Amniotic epithelial cell (primary cell): ENCODE measurements around the gene FBXO7.

Experiments used
- DNase-seq: peaks from one replicate; pipeline ENCODE4 v3.0.0-alpha.2; 2010; ENCODE audit warnings: low read depth

Gene FBXO7

GRCh38 chr22:32531931-32532819 is 57.6 kb downstream of the FBXO7 start:
- DNase-seq = peak; percentile 36

GRCh38 chr22:32532820-32533128 is 58.2 kb downstream of the FBXO7 start:
- DNase-seq = no peak

- peak; percentile 3 for DNase-seq
Observed at GRCh38 chr22:32533265-32534111, 58.9 kb downstream of the FBXO7 start.

GRCh38 chr22:32534252-32535235 is 59.9 kb downstream of the FBXO7 start:
- DNase-seq = no peak

- no peak for DNase-seq
Observed at GRCh38 chr22:32535531-32536190, 61.0 kb downstream of the FBXO7 start.

- DNase-seq = no peak
Observed at GRCh38 chr22:32536352-32536751, 61.7 kb downstream of the FBXO7 start.

GRCh38 chr22:32538521-32538920 is 63.9 kb downstream of the FBXO7 start:
- DNase-seq = no peak

- peak; percentile 23 for DNase-seq
Observed at GRCh38 chr22:32539631-32540421, 65.2 kb downstream of the FBXO7 start.

GRCh38 chr22:32541481-32541880 is 66.9 kb downstream of the FBXO7 start:
- DNase-seq = no peak

GRCh38 chr22:32542066-32542676 is 67.6 kb downstream of the FBXO7 start:
- DNase-seq = no peak

GRCh38 chr22:32542677-32543357 is 68.2 kb downstream of the FBXO7 start:
- no peak for DNase-seq

- no peak for DNase-seq
Observed at GRCh38 chr22:32544953-32545558, 70.4 kb downstream of the FBXO7 start.

GRCh38 chr22:32545801-32546200 is 71.2 kb downstream of the FBXO7 start:
- DNase-seq = no peak

- DNase-seq = no peak
Observed at GRCh38 chr22:32546496-32546895, 71.9 kb downstream of the FBXO7 start.

- DNase-seq = no peak
Observed at GRCh38 chr22:32546935-32547334, 72.3 kb downstream of the FBXO7 start.

GRCh38 chr22:32548039-32548438 is 73.4 kb downstream of the FBXO7 start:
- no peak for DNase-seq
